Gastroesophageal sphincter (tissue), 3 donors: ENCODE measurements around the gene MYO1B.

ENCODE experiments used
- CTCF ChIP-seq, 4 experiments: fragments of 200-600 bp in 2 of 4; fragments of 450-650 bp in 2 of 4; sonication (generic) in 1 of 4; IDR thresholded peaks; one replicate each; pipeline ENCODE4 v1.5.1; 2017 to 2019; ENCODE audit warnings: antibody characterized with exemption in 4 of 4, mild to moderate bottlenecking in 2 of 4, moderate library complexity in 2 of 4
- POLR2A ChIP-seq, 2 donors: fragments of 450-650 bp; IDR thresholded peaks; one replicate each; pipeline ENCODE4 v1.6.1; 2017; ENCODE audit warnings: antibody characterized with exemption in 2 of 2, mild to moderate bottlenecking in 2 of 2, moderate library complexity in 1 of 2
- POLR2AphosphoS5 ChIP-seq: sonication (generic); formaldehyde crosslinking; IDR thresholded peaks from one replicate; pipeline ENCODE4 v1.6.1; 2017; ENCODE audit warnings: antibody characterized with exemption

- TF ChIP-seq CTCF (IDR thresholded peaks at IDR 0.05), result no peak
- TF ChIP-seq POLR2AphosphoS5, result no peak
- no peak for TF ChIP-seq POLR2A (IDR thresholded peaks at IDR 0.05)
These were observed 141.8 kb downstream of the MYO1B start for GRCh38 chr2:191386938-191387536.
